GM19099 (cell line): Measurements from ENCODE around the gene FHAD1.

ENCODE experiments used
- POLR2A ChIP-seq: IDR thresholded peaks from 3 replicates; pipeline ENCODE4 v1.6.1; 2011; ENCODE audit warnings: low read depth; ENCODE audit not compliant: insufficient read length; ENCODE audit errors: extremely low read depth

The FHAD1 gene

GRCh38 chr1:15315815-15316214, 68.8 kb downstream of the FHAD1 start:
- TF ChIP-seq POLR2A, result no peak

- TF ChIP-seq POLR2A, result no peak
These were observed 69.5 kb downstream of the FHAD1 start for GRCh38 chr1:15316510-15316909.

- TF ChIP-seq POLR2A, result no peak
These were observed 73.2 kb downstream of the FHAD1 start for GRCh38 chr1:15320267-15320666.

GRCh38 chr1:15321601-15322000, 74.6 kb downstream of the FHAD1 start:
- TF ChIP-seq POLR2A, result no peak

- TF ChIP-seq POLR2A, result no peak
These were observed 75.8 kb downstream of the FHAD1 start for GRCh38 chr1:15322648-15323350.

GRCh38 chr1:15323351-15323988, 76.4 kb downstream of the FHAD1 start:
- no peak for TF ChIP-seq POLR2A

- no peak for TF ChIP-seq POLR2A
These were observed 77.2 kb downstream of the FHAD1 start for GRCh38 chr1:15323989-15324868.

GRCh38 chr1:15324869-15325335, 77.9 kb downstream of the FHAD1 start:
- no peak for TF ChIP-seq POLR2A

GRCh38 chr1:15325375-15326085, 78.5 kb downstream of the FHAD1 start:
- no peak for TF ChIP-seq POLR2A

GRCh38 chr1:15326691-15327588, 79.9 kb downstream of the FHAD1 start:
- no peak for TF ChIP-seq POLR2A

GRCh38 chr1:15328351-15329103, 81.5 kb downstream of the FHAD1 start:
- TF ChIP-seq POLR2A, result no peak

- TF ChIP-seq POLR2A, result no peak
These were observed 82.2 kb downstream of the FHAD1 start for GRCh38 chr1:15329104-15329820.

GRCh38 chr1:15330028-15330427, 83.0 kb downstream of the FHAD1 start:
- TF ChIP-seq POLR2A, result no peak
